ENCODE data around the gene ZNF420. TPM values are rescaled to one million over a fixed set of nuclear protein-coding genes. Genes with fewer than 3 reads are reported as not detected.

ZNF420 gene
- total RNA-seq, 1 experiment from 2014 or later = 3.2 TPM

DNA sequence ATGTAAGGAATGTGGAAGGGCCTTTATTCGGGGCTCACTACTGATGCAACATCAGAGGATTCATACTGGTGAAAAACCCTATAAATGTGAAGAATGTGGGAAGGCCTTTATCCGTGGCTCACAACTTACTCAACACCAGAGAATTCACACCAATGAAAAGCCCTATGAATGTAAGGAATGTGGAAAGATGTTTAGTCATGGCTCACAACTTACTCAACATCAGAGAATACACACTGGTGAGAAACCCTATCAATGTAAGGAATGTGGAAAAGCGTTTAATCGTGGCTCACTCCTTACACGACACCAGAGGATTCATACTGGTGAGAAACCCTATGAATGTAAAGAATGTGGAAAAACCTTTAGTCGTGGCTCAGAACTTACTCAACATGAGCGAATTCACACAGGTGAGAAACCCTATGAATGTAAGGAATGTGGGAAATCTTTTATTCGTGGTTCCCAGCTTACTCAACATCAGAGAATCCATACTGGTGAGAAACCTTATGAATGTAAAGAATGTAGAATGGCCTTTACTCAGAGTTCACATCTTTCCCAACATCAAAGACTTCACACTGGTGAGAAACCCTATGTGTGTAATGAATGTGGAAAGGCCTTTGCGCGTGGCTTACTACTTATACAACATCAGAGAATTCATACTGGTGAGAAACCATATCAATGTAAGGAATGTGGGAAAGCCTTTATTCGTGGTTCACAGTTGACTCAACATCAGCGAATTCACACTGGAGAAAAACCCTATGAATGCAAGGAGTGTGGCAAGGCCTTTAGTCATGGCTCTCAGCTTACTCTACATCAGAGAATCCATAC is 50.0 kb downstream of the ZNF420 start:
- H3K36me3 Mint-ChIP-seq (ENCODE audit: insufficient read depth, unreplicated experiment) = peaks cover 16% of the 10 kb centered on the region
- ChIA-PET CTCF (no interaction called here), POLR2A (no interaction called here)
- H3K9me3 Mint-ChIP-seq (ENCODE audit: unreplicated experiment) = peaks cover 69% of the 10 kb centered on the region
- Histone ChIP-seq H3K27me3 (replicated peaks; ENCODE audit: control insufficient read depth, insufficient read depth, low read length) (no peaks in the 10 kb centered on the region), H3K9me3 (peaks cover 57% of the 10 kb centered on the region), H3K36me3 (ENCODE audit: control insufficient read depth, insufficient read depth, low read length) (peaks cover 3% of the 10 kb centered on the region), H3K4me3 (ENCODE audit: low read depth, low read length) (no peak overlapping the region), H3K4me1 (no peaks in the 10 kb centered on the region)
- H3K27ac Mint-ChIP-seq (ENCODE audit: unreplicated experiment) = no peak overlapping the region
- intact Hi-C loops (cut with micrococcal nuclease; ENCODE audit: unreplicated experiment) = no loop called here
- TF ChIP-seq CTCF (IDR thresholded peaks at IDR 0.05; ENCODE audit: insufficient read depth in 1 of 2, low read depth in 1 of 2, low read length in 1 of 2, severe bottlenecking in 1 of 2, unreplicated experiment in 1 of 2) = no peak
- no TSS peak for BruUV-seq (replicated peaks)
- H3K27me3 Mint-ChIP-seq (ENCODE audit: insufficient read depth, unreplicated experiment) = no peaks in the 10 kb centered on the region
- no peak for DNase-seq
- H3K4me1 Mint-ChIP-seq (ENCODE audit: low read depth, unreplicated experiment) = no peaks in the 10 kb centered on the region
- no peak overlapping the region for H3K4me3 Mint-ChIP-seq (ENCODE audit: unreplicated experiment)

GRCh38 chr19:37128821-37129177 is 50.6 kb downstream of the ZNF420 start:
- no peaks in the 10 kb centered on the region for H3K4me1 ChIP-seq
- no peak overlapping the region for H3K4me3 ChIP-seq (ENCODE audit: low read depth, low read length)
- peaks cover 17% of the 10 kb centered on the region for H3K36me3 Mint-ChIP-seq (ENCODE audit: insufficient read depth, unreplicated experiment)
- no TSS peak for BruUV-seq (replicated peaks)
- peaks cover 56% of the 10 kb centered on the region for H3K9me3 ChIP-seq
- DNase-seq = no peak
- CTCF ChIA-PET = no interaction called here
- no peak overlapping the region for H3K4me3 Mint-ChIP-seq (ENCODE audit: unreplicated experiment)
- no peak overlapping the region for H3K27ac Mint-ChIP-seq (ENCODE audit: unreplicated experiment)
- intact Hi-C loops (cut with micrococcal nuclease; ENCODE audit: unreplicated experiment) = no loop called here
- no peak for TF ChIP-seq CTCF (IDR thresholded peaks at IDR 0.05; ENCODE audit: insufficient read depth in 1 of 2, low read depth in 1 of 2, low read length in 1 of 2, severe bottlenecking in 1 of 2, unreplicated experiment in 1 of 2)
- H3K27me3 ChIP-seq (replicated peaks; ENCODE audit: control insufficient read depth, insufficient read depth, low read length) = no peaks in the 10 kb centered on the region
- POLR2A ChIA-PET = no interaction called here
- H3K9me3 Mint-ChIP-seq (ENCODE audit: unreplicated experiment) = peaks cover 69% of the 10 kb centered on the region
- H3K4me1 Mint-ChIP-seq (ENCODE audit: low read depth, unreplicated experiment) = no peaks in the 10 kb centered on the region
- H3K27me3 Mint-ChIP-seq (ENCODE audit: insufficient read depth, unreplicated experiment) = no peaks in the 10 kb centered on the region
- H3K36me3 ChIP-seq (ENCODE audit: control insufficient read depth, insufficient read depth, low read length) = peaks cover 3% of the 10 kb centered on the region

GRCh38 chr19:37136111-37136510 is 57.9 kb downstream of the ZNF420 start:
- H3K36me3 Mint-ChIP-seq (ENCODE audit: insufficient read depth, unreplicated experiment) = peaks cover 8% of the 10 kb centered on the region
- no peak overlapping the region for H3K4me3 Mint-ChIP-seq (ENCODE audit: unreplicated experiment)
- intact Hi-C loops (cut with micrococcal nuclease; ENCODE audit: unreplicated experiment) = no loop called here
- H3K27me3 Mint-ChIP-seq (ENCODE audit: insufficient read depth, unreplicated experiment) = no peaks in the 10 kb centered on the region
- H3K4me1 ChIP-seq = no peaks in the 10 kb centered on the region
- POLR2A ChIA-PET = no interaction called here
- no peaks in the 10 kb centered on the region for H3K4me1 Mint-ChIP-seq (ENCODE audit: low read depth, unreplicated experiment)
- H3K4me3 ChIP-seq (ENCODE audit: low read depth, low read length) = no peak overlapping the region
- H3K36me3 ChIP-seq (ENCODE audit: control insufficient read depth, insufficient read depth, low read length) = no peaks in the 10 kb centered on the region
- H3K9me3 ChIP-seq = peaks cover 34% of the 10 kb centered on the region
- no peak for TF ChIP-seq CTCF (IDR thresholded peaks at IDR 0.05; ENCODE audit: insufficient read depth in 1 of 2, low read depth in 1 of 2, low read length in 1 of 2, severe bottlenecking in 1 of 2, unreplicated experiment in 1 of 2)
- H3K27me3 ChIP-seq (replicated peaks; ENCODE audit: control insufficient read depth, insufficient read depth, low read length) = no peaks in the 10 kb centered on the region
- CTCF ChIA-PET = no interaction called here
- no peak for DNase-seq
- BruUV-seq (replicated peaks) = no TSS peak
- H3K9me3 Mint-ChIP-seq (ENCODE audit: unreplicated experiment) = peaks cover 73% of the 10 kb centered on the region
- H3K27ac Mint-ChIP-seq (ENCODE audit: unreplicated experiment) = no peak overlapping the region
